HepG2 (cell line): ENCODE measurements around the gene ATP4A. TPM values are rescaled to one million over a fixed set of nuclear protein-coding genes. Genes with fewer than 3 reads are reported as not detected.
A peak's percentile ranks its signal among the peaks of the same experiment; 100 is the strongest.

ENCODE experiments used
- ATAC-seq: fragments of 200-7000 bp; cut with Tn5 transposase; 3 replicates; pipeline ENCODE4 v1.9.1; 2020; ENCODE audit warnings: mild to moderate bottlenecking, moderate library complexity
- BruUV-seq: library from RNA; stranded (reverse); fragments of 400-500 nt; replicated peaks from 2 replicates; lab custom pipeline; 2021; lab: Mats Ljungman, UMichigan
- CTCF ChIA-PET: fragments of 300-600 bp; formaldehyde crosslinking; extraction: SDS; loops from one replicate; lab custom pipeline; 2021; ENCODE audit warnings: low total read pairs, inconsistent platforms, low intra/inter-chr PET ratio; lab: Yijun Ruan, JAX
- POLR2A ChIA-PET: fragments of 350-600 bp; sonication (Branson Sonifier 250); formaldehyde crosslinking; loops from one replicate; lab custom pipeline; 2020; ENCODE audit warnings: antibody characterized with exemption, inconsistent platforms; lab: Yijun Ruan, JAX
- DNase-seq: peaks from one replicate; pipeline ENCODE4 v3.0.0-alpha.2; 2015; ENCODE audit warnings: low spot score
- FAIRE-seq: peaks from 3 replicates; lab custom pipeline; 2011; peaks lifted over from hg19 to GRCh38; lab: Jason Lieb, UNC
- H2AFZ ChIP-seq: one replicate; pipeline ENCODE4 v1.6.1; 2011; ENCODE audit warnings: low read length, inconsistent platforms
- H3K27ac ChIP-seq: fragments of 300-600 bp; 3 replicates; pipeline ENCODE4 v1.8.0; 2011; ENCODE audit warnings: mixed run types, mild to moderate bottlenecking, mixed read lengths, low read length, inconsistent platforms; ENCODE audit not compliant: insufficient read depth; ENCODE audit errors: extremely low read length
- H3K27me3 ChIP-seq, 2 experiments: fragments of 200-600 bp in 1 of 2; 2 replicates in 1 of 2; 3 replicates in 1 of 2; pipeline versions ENCODE4 v1.6.0 to v1.8.0; 2011; ENCODE audit warnings: low read length in 2 of 2, mild to moderate bottlenecking in 2 of 2, moderate library complexity in 2 of 2, inconsistent platforms in 1 of 2; ENCODE audit not compliant: insufficient read depth in 2 of 2, control insufficient read depth in 1 of 2
- H3K36me3 ChIP-seq, 2 experiments: fragments of 200-600 bp in 1 of 2; replicated peaks in 1 of 2; 2 replicates in 1 of 2; 3 replicates in 1 of 2; pipeline versions ENCODE4 v1.5.1 to v1.8.0; 2011; ENCODE audit warnings: low read length in 2 of 2, inconsistent platforms in 1 of 2; ENCODE audit not compliant: insufficient read depth in 2 of 2, control insufficient read depth in 1 of 2
- H3K4me1 ChIP-seq: 2 replicates; pipeline ENCODE4 v1.5.1; 2012; ENCODE audit warnings: low read length, inconsistent platforms; ENCODE audit not compliant: insufficient read depth
- H3K4me2 ChIP-seq: 2 replicates; pipeline ENCODE4 v1.6.0; 2011; ENCODE audit warnings: low read depth, low read length, inconsistent platforms
- H3K4me3 ChIP-seq, 3 experiments: fragments of 200-600 bp in 1 of 3; sonication (generic), shearing (Covaris generic) in 1 of 3; replicated peaks in 1 of 3; 2 replicates each; pipeline ENCODE4 v1.5.1; 2011 to 2016; ENCODE audit warnings: low read length in 3 of 3, inconsistent platforms in 2 of 3, low read depth in 2 of 3, mild to moderate bottlenecking in 2 of 3, control low read depth in 1 of 3, mixed read lengths in 1 of 3; ENCODE audit not compliant: insufficient read depth in 1 of 3
- H3K79me2 ChIP-seq: one replicate; pipeline ENCODE4 v1.6.1; 2011; ENCODE audit warnings: low read length, inconsistent platforms; ENCODE audit not compliant: insufficient read depth
- H3K9ac ChIP-seq: 2 replicates; pipeline ENCODE4 v1.6.0; 2011; ENCODE audit warnings: mild to moderate bottlenecking, low read depth, low read length, inconsistent platforms; ENCODE audit not compliant: insufficient read depth
- H3K9me3 ChIP-seq: 2 replicates; pipeline ENCODE4 v1.5.1; 2012; ENCODE audit warnings: mild to moderate bottlenecking, low read length
- H4K20me1 ChIP-seq: 2 replicates; pipeline ENCODE4 v1.6.0; 2011; ENCODE audit warnings: inconsistent platforms, mild to moderate bottlenecking, low read length, moderate library complexity; ENCODE audit not compliant: insufficient read depth
- ARNT ChIP-seq: fragments of 450-650 bp; IDR thresholded peaks from 2 replicates; pipeline ENCODE4 v1.6.1; 2017
- CHD4 ChIP-seq: fragments of 200-600 bp; sonication (generic); IDR thresholded peaks from 2 replicates; pipeline ENCODE4 v1.7.0; 2017; ENCODE audit warnings: mild to moderate bottlenecking, low read length, borderline replicate concordance
- MED1 ChIP-seq: sonication (generic); formaldehyde crosslinking; IDR thresholded peaks from 2 replicates; pipeline ENCODE4 v1.4.0; 2020; ENCODE audit warnings: missing genetic modification reagents
- MTF1 ChIP-seq: sonication (generic); formaldehyde crosslinking; IDR thresholded peaks from 2 replicates; pipeline ENCODE4 v1.5.0; 2020; ENCODE audit warnings: missing genetic modification reagents
- THYN1 ChIP-seq: sonication (generic); formaldehyde crosslinking; IDR thresholded peaks from 2 replicates; pipeline ENCODE4 v1.8.1; 2023; ENCODE audit warnings: low read depth, mild to moderate bottlenecking, moderate library complexity, missing genetic modification reagents, borderline replicate concordance
- YEATS4 ChIP-seq: sonication (generic); formaldehyde crosslinking; IDR thresholded peaks from 2 replicates; pipeline ENCODE4 v1.4.0; 2020; ENCODE audit warnings: missing genetic modification reagents, borderline replicate concordance
- ZBTB49 ChIP-seq: sonication (generic); formaldehyde crosslinking; IDR thresholded peaks from 2 replicates; pipeline ENCODE4 v1.4.0; 2020; ENCODE audit warnings: missing genetic modification reagents, borderline replicate concordance
- ZNF224 ChIP-seq: sonication (generic); formaldehyde crosslinking; IDR thresholded peaks from 2 replicates; pipeline ENCODE4 v1.5.0; 2020; ENCODE audit warnings: mild to moderate bottlenecking, missing genetic modification reagents
- ZNF24 ChIP-seq: fragments of 450-650 bp; IDR thresholded peaks from 2 replicates; pipeline ENCODE4 v1.6.1; 2017; ENCODE audit warnings: antibody characterized with exemption, mild to moderate bottlenecking
- ZNF276 ChIP-seq: sonication (generic); formaldehyde crosslinking; IDR thresholded peaks from 2 replicates; pipeline ENCODE4 v1.4.0; 2020; ENCODE audit warnings: mild to moderate bottlenecking, low read depth, missing genetic modification reagents
- ZNF687 ChIP-seq: sonication (generic); formaldehyde crosslinking; IDR thresholded peaks from 2 replicates; pipeline ENCODE4 v1.5.1; 2020; ENCODE audit warnings: mild to moderate bottlenecking, missing genetic modification reagents, moderate library complexity
- WGBS: methylation state at CpG from one replicate; pipeline ENCODE4 v1.1.6; 2017; ENCODE audit warnings: low lambda C conversion rate; 5-methylcytosine and 5-hydroxymethylcytosine counted together
- in situ Hi-C: cut with HindIII; loops from 2 replicates; pipeline ENCODE4 v1.10.0; 2017; ENCODE audit warnings: low pct_unique_long_range_greater_than_20kb; ENCODE audit not compliant: extremely low pct_ligation_motif_present
- intact Hi-C: fragments of 100-400 bp; cut with micrococcal nuclease; formaldehyde crosslinking; loops from one replicate; pipeline ENCODE4 v1.10.0; 2022; ENCODE audit not compliant: unreplicated experiment
- polyA plus RNA-seq, 8 experiments: library from polyadenylated mRNA; depleted of rRNA in 3 of 8; stranded (reverse) in 7 of 8; unstranded in 1 of 8; fragments of >200 nt; fragmentation: Illumina TruSeq in 4 of 8; extraction: Trizol in 4 of 8; gene quantifications; 2 replicates each; pipeline versions ENCODE4 v1.2.1 to v1.2.3, GENCODE V29; 2011 to 2016; ENCODE audit warnings: low read depth in 4 of 8, missing spikeins in 1 of 8, mixed read lengths in 1 of 8; ENCODE audit not compliant: insufficient read depth in 1 of 8
- total RNA-seq, 5 experiments: library from RNA; depleted of rRNA; stranded (reverse); fragments of >200 nt; fragmentation: Illumina TruSeq; extraction: Trizol; gene quantifications; 2 replicates each; pipeline ENCODE4 v1.2.3, GENCODE V29; 2016; ENCODE audit warnings: low read depth in 1 of 5

Gene ATP4A
- total and polyA plus RNA-seq, 2 of the 13 experiments (the other 11 are each of a cell fraction or from before 2014, with no cell fraction given), result 0.08 to 0.11 TPM

DNA sequence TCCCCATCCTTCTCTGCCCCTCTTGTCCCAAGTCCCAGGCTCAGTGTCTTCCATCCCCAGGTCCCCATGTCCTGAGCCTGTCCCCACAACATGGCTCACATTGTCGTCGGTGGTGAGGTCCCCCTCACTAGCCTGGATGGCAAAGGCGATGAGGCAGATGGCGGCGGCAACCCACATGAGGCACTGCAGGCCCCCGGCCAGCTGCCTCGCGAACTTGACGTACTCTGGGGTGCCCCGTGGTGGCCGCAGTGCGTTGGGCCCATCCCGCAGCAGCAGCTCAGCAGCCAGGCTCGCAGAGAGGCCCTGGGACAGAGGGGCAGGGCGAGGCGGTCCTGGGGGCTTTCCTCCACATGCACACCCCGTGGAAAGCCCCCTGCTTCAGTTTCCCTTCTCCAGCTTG is 1.1 kb downstream of the ATP4A start (continued):
- TF ChIP-seq ZNF687 (CRISPR knock-in tag), result 0 out of 2 replicates have a peak, but pooled peaks have one; percentile 18

GRCh38 chr19:35561436-35561835 is 2.0 kb downstream of the ATP4A start:
- peaks cover 1 to 38% of the 10 kb centered on the region in 2 experiments; a peak in 3 of 5 replicates for H3K27me3 ChIP-seq
- H3K4me2 ChIP-seq, result no peak overlapping the region
- peaks cover 28% of the 10 kb centered on the region for H3K4me1 ChIP-seq
- H3K9me3 ChIP-seq, result no peaks in the 10 kb centered on the region
- H3K9ac ChIP-seq, result no peak overlapping the region
- ChIA-PET CTCF (no interaction called here), POLR2A (no interaction called here)
- no peak for DNase-seq
- no peaks in the 10 kb centered on the region for H3K36me3 ChIP-seq
- BruUV-seq, result no TSS peak
- no peak for FAIRE-seq
- no peak for ATAC-seq
- intact Hi-C loops, result no loop called here
- WGBS, result 10% methylated on average over 6 of the region's 6 CpGs
- H2AFZ ChIP-seq, result no peak overlapping the region
- no peaks in the 10 kb centered on the region for H3K79me2 ChIP-seq
- no peak overlapping the region for H3K27ac ChIP-seq
- no peak for TF ChIP-seq YEATS4 (CRISPR knock-in tag)
- no peak for TF ChIP-seq ZNF276 (CRISPR knock-in tag)
- TF ChIP-seq MED1 (CRISPR knock-in tag), result no peak
- no peak for TF ChIP-seq ZBTB49
- no peak for TF ChIP-seq MTF1 (CRISPR knock-in tag)
- no peak for TF ChIP-seq THYN1 (CRISPR knock-in tag)
- no peak for TF ChIP-seq CHD4
- no peak for TF ChIP-seq ZNF224 (CRISPR knock-in tag)
- TF ChIP-seq ZNF24, result no peak
- TF ChIP-seq ARNT, result no peak
- H4K20me1 ChIP-seq, result no peaks in the 10 kb centered on the region
- H3K4me3 ChIP-seq, result no peak overlapping the region
- in situ Hi-C loops, result no loop called here
